AG20443 (cell line): Measurements from ENCODE around the gene PRSS57.

Experiments used
- DNase-seq: peaks from one replicate; pipeline ENCODE4 v3.0.0; 2012; ENCODE audit warnings: low spot score, mixed read lengths

The PRSS57 gene

DNA sequence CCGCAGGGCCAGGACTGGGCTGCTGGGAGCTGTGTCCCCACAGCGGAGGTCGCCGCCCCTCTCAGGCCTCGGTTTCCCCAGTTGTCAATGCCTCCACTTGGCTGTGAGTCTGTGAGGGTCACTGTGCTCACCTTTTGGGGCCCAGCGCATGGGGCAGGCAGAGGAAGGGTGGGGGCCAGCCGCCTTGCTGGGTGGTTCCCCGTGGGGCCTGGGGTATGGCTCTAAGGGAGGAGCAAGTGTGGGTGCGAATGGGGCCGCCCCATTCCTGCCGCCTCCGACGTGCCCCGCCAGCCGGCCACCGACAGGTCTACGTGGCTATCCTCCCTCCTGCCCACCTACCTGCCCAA lies 56.4 kb downstream of the PRSS57 start:
- no peak for DNase-seq
